Measurements from ENCODE around the gene MYO3B.

Gene MYO3B

GRCh38 chr2:170505631-170506275 lies 327.8 kb downstream of the MYO3B start:
- no peak for DNase-seq (ENCODE audit: low spot score)
- in situ Hi-C loops (cut with MboI; ENCODE audit: low pct_unique_long_range_greater_than_20kb, low sequenced_read_pairs, unreplicated experiment): no loop called here
- TF ChIP-seq CTCF (IDR thresholded peaks at IDR 0.05; ENCODE audit: extremely low read depth, insufficient read depth, missing control alignments): no peak

- in situ Hi-C loops (cut with MboI; ENCODE audit: low pct_unique_long_range_greater_than_20kb, low sequenced_read_pairs, unreplicated experiment): no loop called here
- DNase-seq (ENCODE audit: low spot score): no peak
- TF ChIP-seq CTCF (IDR thresholded peaks at IDR 0.05; ENCODE audit: extremely low read depth, insufficient read depth, missing control alignments): no peak
Observed at GRCh38 chr2:170509452-170510193, 331.7 kb downstream of the MYO3B start.

GRCh38 chr2:170512266-170512665 lies 334.3 kb downstream of the MYO3B start:
- in situ Hi-C loops (cut with MboI; ENCODE audit: low pct_unique_long_range_greater_than_20kb, low sequenced_read_pairs, unreplicated experiment): no loop called here
- DNase-seq (ENCODE audit: low spot score): no peak
- no peak for TF ChIP-seq CTCF (IDR thresholded peaks at IDR 0.05; ENCODE audit: extremely low read depth, insufficient read depth, missing control alignments)

- in situ Hi-C loops (cut with MboI; ENCODE audit: low pct_unique_long_range_greater_than_20kb, low sequenced_read_pairs, unreplicated experiment): no loop called here
- no peak for TF ChIP-seq CTCF (IDR thresholded peaks at IDR 0.05; ENCODE audit: extremely low read depth, insufficient read depth, missing control alignments)
- DNase-seq (ENCODE audit: low spot score): no peak
Observed at GRCh38 chr2:170514140-170514539, 336.2 kb downstream of the MYO3B start.

- in situ Hi-C loops (cut with MboI; ENCODE audit: low pct_unique_long_range_greater_than_20kb, low sequenced_read_pairs, unreplicated experiment): no loop called here
- no peak for DNase-seq (ENCODE audit: low spot score)
- TF ChIP-seq CTCF (IDR thresholded peaks at IDR 0.05; ENCODE audit: extremely low read depth, insufficient read depth, missing control alignments): no peak
Observed at GRCh38 chr2:170517538-170517937, 339.6 kb downstream of the MYO3B start.

- no peak for TF ChIP-seq CTCF (IDR thresholded peaks at IDR 0.05; ENCODE audit: extremely low read depth, insufficient read depth, missing control alignments)
- in situ Hi-C loops (cut with MboI; ENCODE audit: low pct_unique_long_range_greater_than_20kb, low sequenced_read_pairs, unreplicated experiment): no loop called here
- DNase-seq (ENCODE audit: low spot score): no peak
Observed at GRCh38 chr2:170518911-170519310, 341.0 kb downstream of the MYO3B start.
